HG03108 (cell line): ENCODE data around the gene RIPK3.
A peak's percentile ranks its signal among the peaks of the same experiment; 100 is the strongest.
"Not testable (repeated sequence)": the region's sequence is repeated elsewhere in the genome, so short reads cannot be mapped to it uniquely, and the experiment has no call there.

Source experiments
- ATAC-seq: cut with Tn5 transposase; IDR thresholded peaks from one replicate; pipeline ENCODE4 v1.9.1; 2021; ENCODE audit warnings: moderate library complexity; ENCODE audit not compliant: unreplicated experiment

The RIPK3 gene

DNA sequence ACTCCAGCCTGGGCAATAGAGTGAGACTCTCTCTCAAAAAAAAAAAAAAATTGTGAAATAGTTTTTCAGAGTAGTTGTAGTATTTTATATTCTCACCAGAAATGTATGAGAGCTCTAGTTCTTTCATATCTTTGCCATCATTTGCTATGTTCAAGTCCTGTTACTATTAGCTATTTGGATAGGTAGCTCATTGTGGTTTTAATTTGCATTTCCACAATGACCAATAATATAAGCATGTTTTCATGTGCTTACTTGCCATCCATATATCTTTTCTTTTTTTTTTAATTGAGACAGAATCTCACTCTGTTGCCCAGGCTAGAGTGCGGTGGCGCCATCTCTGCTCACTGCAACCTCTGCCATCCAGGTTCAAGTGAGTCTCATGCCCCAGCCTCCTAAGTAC lies 8.4 kb upstream of the RIPK3 start:
- ATAC-seq = no peak

GRCh38 chr14:24347134-24347533 lies 7.3 kb upstream of the RIPK3 start:
- ATAC-seq = no peak

GRCh38 chr14:24343795-24344660 lies 4.2 kb upstream of the RIPK3 start:
- ATAC-seq = no peak

- no peak for ATAC-seq
Measured at GRCh38 chr14:24342889-24343288, 3.1 kb upstream of the RIPK3 start.

DNA sequence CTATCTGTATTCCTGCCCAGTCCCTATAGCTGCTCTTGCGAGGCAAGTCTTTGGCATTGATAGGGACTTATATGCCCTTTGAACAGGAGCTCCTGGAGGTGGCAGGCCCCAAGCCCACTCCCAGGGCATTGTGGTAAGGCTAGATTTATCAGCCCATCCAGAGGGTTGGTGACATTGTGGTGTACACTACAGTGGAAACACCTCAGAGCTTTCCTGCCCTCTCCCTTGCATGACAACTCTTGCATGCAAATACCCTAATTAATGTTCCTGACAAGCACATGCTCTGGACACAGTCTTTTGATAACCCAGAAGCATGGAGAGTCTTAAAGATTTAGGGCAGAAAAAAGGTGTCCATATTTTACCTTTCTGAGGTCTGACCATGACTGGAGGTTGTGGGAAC lies 815 bp upstream of the RIPK3 start:
- no peak for ATAC-seq

GRCh38 chr14:24338843-24339242 lies 948 bp downstream of the RIPK3 start:
- no peak for ATAC-seq

DNA sequence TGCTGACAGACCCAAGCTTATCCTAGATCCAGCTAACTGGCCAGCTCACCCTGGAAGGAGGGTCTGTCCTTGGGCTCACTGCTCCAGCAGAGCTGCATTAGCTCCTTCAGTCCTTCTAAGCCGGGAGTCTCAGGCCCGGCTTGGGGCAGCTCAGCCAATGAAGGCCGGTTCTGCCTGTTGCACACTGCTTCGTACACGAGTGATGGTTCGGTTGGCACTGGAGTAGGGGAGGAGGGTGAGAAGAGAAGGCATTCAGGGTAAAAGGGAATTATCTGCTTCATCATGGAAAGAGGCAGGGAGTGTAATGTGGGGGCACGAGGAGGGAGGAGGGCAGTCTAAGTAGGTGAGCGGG lies 2.0 kb downstream of the RIPK3 start:
- ATAC-seq = no peak

DNA sequence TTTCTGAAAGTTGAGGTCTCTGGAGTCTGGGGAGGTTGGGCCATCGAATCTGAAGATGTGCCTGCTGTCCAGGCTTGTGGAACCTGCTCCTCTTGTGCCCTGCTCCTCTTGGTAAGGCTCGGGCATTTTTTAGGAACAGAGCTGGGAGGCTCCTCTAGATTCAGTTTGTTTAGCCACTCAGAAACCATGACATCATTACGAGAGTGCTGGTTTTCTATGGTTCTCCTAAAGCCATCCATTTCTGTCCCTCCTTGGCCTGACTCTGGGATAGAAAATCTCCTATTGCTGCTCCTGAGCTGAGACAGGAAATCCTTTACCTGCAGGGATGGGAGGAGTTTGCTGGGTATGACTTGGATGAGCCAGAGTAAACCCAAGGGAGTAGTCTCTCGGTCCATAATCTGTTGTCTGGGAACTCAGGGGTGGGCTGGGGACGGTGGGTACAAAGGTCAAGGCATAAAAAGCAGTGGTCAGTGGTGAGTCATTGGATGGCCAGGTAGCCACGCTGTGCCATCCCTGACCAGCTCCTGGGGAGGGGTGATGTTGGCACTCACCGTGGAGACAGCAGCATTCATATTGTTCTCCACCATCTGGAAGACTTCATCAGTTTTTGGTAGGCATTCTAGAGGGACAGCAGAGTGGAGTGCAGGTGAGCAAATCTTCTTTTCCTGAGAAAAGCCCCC lies 2.5 kb downstream of the RIPK3 start:
- ATAC-seq = no peak

DNA sequence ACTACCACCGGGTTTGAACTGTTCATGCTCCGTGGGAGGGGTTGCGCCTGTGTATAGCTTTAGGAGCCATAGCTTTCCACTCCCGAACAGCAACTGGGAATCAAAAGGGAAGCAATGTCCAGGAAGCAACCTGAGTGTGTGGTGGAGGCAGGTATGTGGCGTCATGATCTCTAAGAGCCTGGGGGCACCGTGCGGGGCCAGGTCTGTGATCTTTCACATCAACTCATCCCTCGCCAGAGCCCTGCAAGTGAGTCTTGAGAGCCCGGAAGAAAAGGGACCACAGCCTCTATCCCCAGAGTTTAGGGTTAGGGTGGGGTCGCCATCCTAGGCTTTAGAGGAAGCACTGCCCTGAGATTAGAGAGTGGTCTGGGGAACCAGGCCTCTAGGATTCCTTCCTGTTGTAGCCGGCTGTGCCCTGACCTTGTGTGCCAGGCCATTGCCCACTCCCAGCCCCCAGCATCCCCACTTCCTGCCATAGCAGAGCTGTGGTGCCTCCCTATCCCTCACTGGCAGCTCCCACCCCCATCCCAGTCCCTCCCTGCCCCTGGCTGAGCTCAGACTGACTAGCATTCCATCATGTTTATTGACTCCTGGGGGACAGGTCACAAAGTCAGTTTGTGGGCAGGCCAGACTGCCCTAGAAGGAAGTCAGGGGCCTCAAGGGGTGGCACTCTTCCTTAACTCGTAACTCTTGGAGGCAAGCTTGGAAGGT lies 4.2 kb downstream of the RIPK3 start:
- ATAC-seq = no peak

- ATAC-seq = no peak
Measured at GRCh38 chr14:24334431-24335291, 5.1 kb downstream of the RIPK3 start, which contains the start of gene ADCY4. ADCY4 (minus strand) TSS chr14:24335071; CDS start chr14:24334652, 419 bp downstream.

- ATAC-seq = peak; percentile 64
Measured at GRCh38 chr14:24332268-24332993, 7.4 kb downstream of the RIPK3 start.

- no peak for ATAC-seq
Measured at GRCh38 chr14:24331731-24332267, 8.0 kb downstream of the RIPK3 start.

GRCh38 chr14:24330973-24331674 lies 8.7 kb downstream of the RIPK3 start:
- no peak for ATAC-seq

GRCh38 chr14:24329736-24330135 lies 10.1 kb downstream of the RIPK3 start:
- no peak for ATAC-seq

GRCh38 chr14:24329073-24329663 lies 10.6 kb downstream of the RIPK3 start:
- ATAC-seq = no peak

DNA sequence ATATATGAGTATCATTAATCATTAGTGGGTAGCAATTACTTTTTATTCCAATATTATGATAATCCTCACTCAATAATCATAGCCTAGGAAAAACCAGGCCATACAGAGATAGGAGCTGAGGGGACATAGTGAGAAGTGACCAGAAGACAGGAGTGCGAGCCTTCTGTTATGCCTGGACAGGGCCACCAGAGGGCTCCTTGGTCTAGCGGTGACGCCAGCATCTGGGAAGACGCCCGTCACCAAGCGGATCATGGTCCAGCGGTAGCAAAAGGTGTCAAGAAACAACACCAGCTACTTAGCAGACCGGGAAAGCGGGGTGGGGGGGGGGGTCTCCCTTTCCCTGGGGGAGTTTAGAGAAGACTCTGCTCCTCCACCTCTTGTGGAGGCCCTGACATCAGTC lies 11.9 kb downstream of the RIPK3 start:
- not testable (repeated sequence) for ATAC-seq

- no peak for ATAC-seq
Measured at GRCh38 chr14:24327303-24327702, 12.5 kb downstream of the RIPK3 start.

- ATAC-seq = no peak
Measured at GRCh38 chr14:24325963-24326362, 13.8 kb downstream of the RIPK3 start.

DNA sequence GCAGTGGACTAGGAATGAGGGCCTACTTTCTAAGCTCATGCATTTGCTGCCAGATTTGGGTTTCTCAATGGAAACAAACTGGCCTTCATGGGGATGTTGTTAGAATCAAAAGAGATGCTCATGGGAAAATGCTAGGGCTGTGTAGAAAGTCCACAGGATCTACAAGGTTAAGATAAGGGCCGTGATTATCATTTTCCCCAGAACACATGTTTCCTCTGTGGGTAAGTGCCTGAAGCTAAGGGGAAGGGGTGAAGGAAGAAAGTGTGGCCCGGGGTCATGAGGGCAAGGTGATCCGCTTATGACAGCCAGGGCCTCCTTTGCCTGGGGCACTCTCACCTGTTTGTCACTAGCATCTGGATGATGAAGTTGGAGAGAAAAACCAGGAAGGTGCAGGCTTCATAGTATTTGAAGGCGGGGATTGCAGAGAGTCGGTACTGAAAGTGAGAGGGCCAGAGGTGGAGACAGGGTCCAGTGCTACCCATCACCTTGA lies 14.7 kb downstream of the RIPK3 start:
- no peak for ATAC-seq
